Embryonic facial prominence (tissue), 1 donor: Measurements from ENCODE around the gene TMEM62.
"Not testable (repeated sequence)": the region's sequence is repeated elsewhere in the genome, so short reads cannot be mapped to it uniquely, and the experiment has no call there.

ENCODE experiments used
- DNase-seq: peaks from one replicate; pipeline ENCODE4 v3.0.0-alpha.2; 2016; ENCODE audit errors: extremely low spot score

Gene TMEM62

GRCh38 chr15:43121863-43122262, 11.5 kb upstream of the TMEM62 start:
- DNase-seq: no peak

- no peak for DNase-seq
Measured at GRCh38 chr15:43125100-43125661, 8.2 kb upstream of the TMEM62 start.

- DNase-seq: no peak
Measured at GRCh38 chr15:43126356-43126755, 7.0 kb upstream of the TMEM62 start.

- no peak for DNase-seq
Measured at GRCh38 chr15:43127752-43128151, 5.6 kb upstream of the TMEM62 start.

GRCh38 chr15:43128174-43128979, 5.0 kb upstream of the TMEM62 start:
- not testable (repeated sequence) for DNase-seq

- DNase-seq: no peak
Measured at GRCh38 chr15:43128980-43129335, 4.4 kb upstream of the TMEM62 start.

GRCh38 chr15:43132830-43133429, 456 bp upstream of the TMEM62 start:
- DNase-seq: no peak

GRCh38 chr15:43134157-43134635, 810 bp downstream of the TMEM62 start:
- no peak for DNase-seq

GRCh38 chr15:43135351-43135750, 2.0 kb downstream of the TMEM62 start:
- no peak for DNase-seq

- no peak for DNase-seq
Measured at GRCh38 chr15:43143203-43143941, 10.0 kb downstream of the TMEM62 start.

- no peak for DNase-seq
Measured at GRCh38 chr15:43144512-43144911, 11.1 kb downstream of the TMEM62 start.

- no peak for DNase-seq
Measured at GRCh38 chr15:43146184-43146583, 12.8 kb downstream of the TMEM62 start.

GRCh38 chr15:43150191-43150929, 17.0 kb downstream of the TMEM62 start:
- no peak for DNase-seq

- no peak for DNase-seq
Measured at GRCh38 chr15:43151688-43152087, 18.3 kb downstream of the TMEM62 start.

GRCh38 chr15:43153269-43153668, 19.9 kb downstream of the TMEM62 start:
- DNase-seq: no peak

- DNase-seq: no peak
Measured at GRCh38 chr15:43165801-43166325, 32.5 kb downstream of the TMEM62 start.

- not testable (repeated sequence) for DNase-seq
Measured at GRCh38 chr15:43167261-43167660, 33.9 kb downstream of the TMEM62 start.

- DNase-seq: no peak
Measured at GRCh38 chr15:43168192-43169107, 35.1 kb downstream of the TMEM62 start.

GRCh38 chr15:43169888-43170287, 36.5 kb downstream of the TMEM62 start:
- no peak for DNase-seq

- DNase-seq: not testable (repeated sequence)
Measured at GRCh38 chr15:43175656-43176309, 42.4 kb downstream of the TMEM62 start.
